K562 (cell line): ENCODE measurements around the gene ADM5. TPM values are rescaled to one million over a fixed set of nuclear protein-coding genes. Genes with fewer than 3 reads are reported as not detected.

Experiments
- ATAC-seq: fragments of 200-7000 bp; cut with Tn5 transposase; 3 replicates; pipeline ENCODE4 v1.9.1; 2020; ENCODE audit warnings: moderate library complexity
- BruUV-seq: library from RNA; stranded (reverse); fragments of 400-500 nt; replicated peaks from 2 replicates; lab custom pipeline; 2021; lab: Mats Ljungman, UMichigan
- CTCF ChIA-PET: fragments of 300-600 bp; formaldehyde crosslinking; extraction: SDS; loops from one replicate; lab custom pipeline; 2021; ENCODE audit warnings: low intra/inter-chr PET ratio; lab: Yijun Ruan, JAX
- POLR2A ChIA-PET: fragments of 300-600, 350-650 bp; sonication (Branson Sonifier 250); formaldehyde crosslinking; extraction: SDS; loops from one replicate; lab custom pipeline; 2021; ENCODE audit warnings: antibody characterized with exemption, inconsistent platforms; lab: Yijun Ruan, JAX
- DNase-seq, 4 experiments: peaks; one replicate each; pipeline versions ENCODE4 v3.0.0 to v3.0.0-alpha.2; 2011 to 2018; ENCODE audit warnings: low spot score in 3 of 4, mixed read lengths in 3 of 4; ENCODE audit errors: extremely low read depth in 1 of 4
- FAIRE-seq: peaks from 2 replicates; lab custom pipeline; 2011; peaks lifted over from hg19 to GRCh38; lab: Jason Lieb, UNC
- H2AFZ ChIP-seq: 2 replicates; pipeline ENCODE4 v1.6.0; 2011; ENCODE audit warnings: low read depth, low read length, control low read depth, inconsistent platforms
- H3K27ac ChIP-seq: fragments of 200-600 bp; 3 replicates; pipeline ENCODE4 v1.8.0; 2011; ENCODE audit warnings: low read depth, mild to moderate bottlenecking, control low read depth, inconsistent platforms, low read length, moderate library complexity, mixed read lengths; ENCODE audit errors: extremely low read depth
- H3K27me3 ChIP-seq, 2 experiments: fragments of 300-600 bp in 1 of 2; 2 replicates in 1 of 2; 3 replicates in 1 of 2; pipeline versions ENCODE4 v1.6.0 to v1.8.0; 2011; ENCODE audit warnings: inconsistent platforms in 2 of 2, low read length in 2 of 2, mild to moderate bottlenecking in 1 of 2, mixed read lengths in 1 of 2, moderate library complexity in 1 of 2; ENCODE audit not compliant: control insufficient read depth in 2 of 2, insufficient read depth in 2 of 2
- H3K36me3 ChIP-seq: fragments of 300-600 bp; 3 replicates; pipeline ENCODE4 v1.8.0; 2011; ENCODE audit warnings: mild to moderate bottlenecking, low read length, inconsistent platforms; ENCODE audit not compliant: control insufficient read depth, insufficient read depth
- H3K4me1 ChIP-seq, 2 experiments: fragments of 200-600 bp in 1 of 2; replicated peaks in 1 of 2; 2 replicates in 1 of 2; 3 replicates in 1 of 2; pipeline versions ENCODE4 v1.5.1 to v1.8.0; 2011; ENCODE audit warnings: inconsistent platforms in 2 of 2, low read length in 2 of 2, mild to moderate bottlenecking in 1 of 2, mixed read lengths in 1 of 2, moderate library complexity in 1 of 2; ENCODE audit not compliant: control insufficient read depth in 2 of 2, insufficient read depth in 2 of 2
- H3K4me2 ChIP-seq: 2 replicates; pipeline ENCODE4 v1.6.1; 2011; ENCODE audit warnings: low read length, control low read depth, inconsistent platforms, mixed read lengths; ENCODE audit not compliant: insufficient read depth
- H3K4me3 ChIP-seq: fragments of 200-600 bp; sonication (generic), shearing (Covaris generic); 2 replicates; pipeline ENCODE4 v1.5.1; 2016; ENCODE audit warnings: control low read depth, inconsistent platforms
- H3K79me2 ChIP-seq: fragments of 200-600 bp; 3 replicates; pipeline ENCODE4 v1.8.0; 2011; ENCODE audit warnings: low read length, inconsistent platforms; ENCODE audit not compliant: control insufficient read depth, insufficient read depth
- H3K9ac ChIP-seq, 2 experiments: 2 replicates each; pipeline versions ENCODE4 v1.6.0 to v1.6.1; 2011; ENCODE audit warnings: low read depth in 2 of 2, low read length in 2 of 2, control low read depth in 1 of 2, inconsistent platforms in 1 of 2, mild to moderate bottlenecking in 1 of 2, mixed read lengths in 1 of 2; ENCODE audit not compliant: insufficient read depth in 1 of 2
- H3K9me1 ChIP-seq: one replicate; pipeline ENCODE4 v1.6.0; 2011; ENCODE audit warnings: inconsistent platforms, mild to moderate bottlenecking, low read length, moderate library complexity; ENCODE audit not compliant: control insufficient read depth, insufficient read depth
- H3K9me3 ChIP-seq: replicated peaks from 2 replicates; pipeline ENCODE4 v1.5.1; 2011; ENCODE audit warnings: low read depth, low read length, inconsistent platforms; ENCODE audit not compliant: control insufficient read depth, insufficient read depth
- H4K20me1 ChIP-seq: replicated peaks from 2 replicates; pipeline ENCODE4 v1.6.1; 2011; ENCODE audit warnings: low read length, inconsistent platforms, mixed read lengths; ENCODE audit not compliant: control insufficient read depth, insufficient read depth
- DMBX1 ChIP-seq: fragments of 250-450 bp; sonication (Bioruptor Pico); IDR thresholded peaks from 2 replicates; pipeline ENCODE4 v1.8.0; 2022; ENCODE audit warnings: inconsistent platforms, mild to moderate bottlenecking, moderate library complexity, borderline replicate concordance
- POLR2G ChIP-seq: fragments of 200-400 bp; formaldehyde crosslinking; IDR thresholded peaks from 2 replicates; pipeline ENCODE4 v1.6.1; 2017; ENCODE audit warnings: low read depth, mild to moderate bottlenecking, antibody characterized with exemption, low read length, moderate library complexity
- PRPF4 ChIP-seq: fragments of 200-400 bp; formaldehyde crosslinking; IDR thresholded peaks from one replicate; pipeline ENCODE4 v1.6.1; 2017; ENCODE audit warnings: low read length, low read depth, mild to moderate bottlenecking; ENCODE audit not compliant: insufficient read depth, poor library complexity, severe bottlenecking
- PTRF ChIP-seq: fragments of 450-650 bp; IDR thresholded peaks from 2 replicates; pipeline ENCODE4 v1.6.1; 2016; ENCODE audit warnings: mild to moderate bottlenecking, missing genetic modification characterization, missing compliant biosample characterization
- TCF7L2 ChIP-seq: fragments of 150-350 bp; IDR thresholded peaks from 2 replicates; pipeline ENCODE4 v1.6.1; 2016; ENCODE audit warnings: low read depth, mild to moderate bottlenecking, low read length, moderate library complexity
- ZNF311 ChIP-seq: fragments of 250-450 bp; sonication (Bioruptor Pico); IDR thresholded peaks from 2 replicates; pipeline ENCODE4 v1.4.0; 2020; ENCODE audit warnings: mild to moderate bottlenecking, moderate library complexity
- ZNF395 ChIP-seq: fragments of 200-800 bp; sonication (Bioruptor generic); IDR thresholded peaks from 2 replicates; pipeline ENCODE4 v1.6.1; 2017; ENCODE audit warnings: missing genetic modification characterization, missing compliant biosample characterization
- ZNF707 ChIP-seq: fragments of 250-450 bp; sonication (Bioruptor Pico); conservative IDR thresholded peaks from 2 replicates; pipeline ENCODE4 v1.8.0; 2022; ENCODE audit warnings: inconsistent platforms, mild to moderate bottlenecking, moderate library complexity
- WGBS: fragments of 100-300 bp; shearing (Covaris generic); methylation state at CpG from one replicate; pipeline ENCODE4 v1.1.6; 2016; ENCODE audit warnings: low coverage, mixed read lengths; ENCODE audit not compliant: insufficient coverage; ENCODE audit errors: missing lambda C conversion rate; 5-methylcytosine and 5-hydroxymethylcytosine counted together
- in situ Hi-C: fragments of 300-500 bp; cut with MboI; formaldehyde crosslinking; loops from 4 replicates; pipeline ENCODE4 v1.15.0; 2018; ENCODE audit warnings: inconsistent platforms, mixed read lengths
- intact Hi-C: fragments of 100-400 bp; cut with micrococcal nuclease; formaldehyde crosslinking; loops from 2 replicates; pipeline ENCODE4 v1.14.2; 2022
- polyA plus RNA-seq, 8 experiments: library from polyadenylated mRNA; depleted of rRNA in 4 of 8; stranded (reverse) in 5 of 8; unstranded in 3 of 8; fragments of >200 nt; fragmentation: Nextera tagmentation in 2 of 8; fragmentation: Illumina TruSeq in 1 of 8; extraction: Ambion mirVana in 2 of 8; extraction: Trizol in 1 of 8; gene quantifications; 2 replicates each; pipeline versions ENCODE4 v1.2.1 to v1.2.3, GENCODE V29; 2011 to 2014; ENCODE audit warnings: inconsistent platforms in 1 of 8, missing spikeins in 1 of 8
- total RNA-seq, 7 experiments: library from RNA; depleted of rRNA in 6 of 7; stranded (reverse); fragments of >200 nt in 6 of 7; fragmentation: Illumina TruSeq in 2 of 7; extraction: Trizol in 2 of 7; gene quantifications; 2 replicates each; pipeline versions ENCODE4 v1.2.1 to v1.2.3, GENCODE V29; 2011 to 2021; ENCODE audit warnings: low replicate concordance in 1 of 7
- TF ChIP-seq, protein P1 (sequence below): sonication (generic); formaldehyde crosslinking; IDR thresholded peaks from 2 replicates; pipeline ENCODE4 v1.8.1; 2023; ENCODE audit warnings: mild to moderate bottlenecking, missing genetic modification reagents, moderate library complexity
- TF ChIP-seq, protein P2 (sequence below): sonication (generic); formaldehyde crosslinking; IDR thresholded peaks from 2 replicates; pipeline ENCODE4 v1.9.0; 2022; ENCODE audit warnings: mild to moderate bottlenecking, missing genetic modification reagents
- TF ChIP-seq, protein P3 (sequence below): IDR thresholded peaks from 3 replicates; pipeline ENCODE4 v1.6.1; 2011; ENCODE audit warnings: borderline replicate concordance, mild to moderate bottlenecking, moderate library complexity; ENCODE audit not compliant: insufficient read length; ENCODE audit errors: extremely low read depth

Gene ADM5
- total and polyA plus RNA-seq, 9 of the 15 experiments (the other 6 are each of a cell fraction or from before 2014, with no cell fraction given) = 0.13 to 8.4 (median 2.0) TPM; not detected in 1

DNA sequence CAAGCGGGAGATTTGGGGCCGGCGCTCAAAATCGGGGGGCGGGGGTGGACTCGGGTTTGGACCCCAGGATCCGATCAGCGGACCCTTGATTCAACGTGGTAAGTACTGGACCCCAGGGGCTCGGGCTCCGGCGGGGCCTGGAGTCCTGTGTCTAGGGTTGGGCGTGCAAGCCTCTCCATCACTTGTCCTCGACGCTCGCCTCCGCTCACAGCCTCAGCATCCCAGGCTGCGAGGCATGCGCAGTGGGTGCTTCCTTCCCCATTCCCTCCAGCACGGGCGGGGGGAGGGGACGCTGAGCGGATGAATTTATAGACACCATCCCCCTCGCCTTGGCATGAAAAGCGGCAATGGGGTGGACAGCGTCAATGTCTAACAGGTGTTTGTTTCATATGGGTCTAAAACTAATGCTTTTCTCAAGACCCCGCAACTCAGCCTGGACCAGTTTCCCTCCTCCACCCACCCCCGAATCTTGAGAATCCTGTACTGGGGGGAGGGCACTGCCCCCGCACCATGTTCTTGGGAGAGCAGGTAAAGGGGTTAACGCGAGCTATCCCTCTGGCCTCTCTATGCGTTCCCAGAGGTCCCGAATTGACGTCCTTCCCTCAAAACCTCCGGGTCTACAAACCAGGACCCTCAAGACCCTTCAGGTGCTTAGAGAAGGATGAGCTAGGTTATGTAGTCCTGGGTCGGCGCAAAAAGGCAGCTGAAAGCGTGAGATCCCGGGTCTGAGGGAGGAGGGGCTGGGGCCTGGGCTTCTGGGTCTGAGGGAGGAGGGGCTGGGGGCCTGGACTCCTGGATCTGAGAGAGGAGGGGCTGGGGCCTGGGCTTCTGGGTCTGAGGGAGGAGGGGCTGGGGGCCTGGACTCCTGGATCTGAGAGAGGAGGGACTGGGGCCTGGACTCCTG is 2.1 kb downstream of the ADM5 start:
- WGBS = 87% methylated on average over 25 of the region's 39 CpGs
- no peak for FAIRE-seq
- intact Hi-C loops = no loop called here
- Histone ChIP-seq H3K9me1 (no peaks in the 10 kb centered on the region), H3K9ac (no peak overlapping the region; a peak in 1 of 4 replicates), H3K27me3 (no peaks in the 10 kb centered on the region), H3K4me3 (no peak overlapping the region), H3K27ac (no peak overlapping the region), H2AFZ (no peak overlapping the region), H3K4me2 (no peak overlapping the region), H3K9me3 (no peaks in the 10 kb centered on the region), H3K79me2 (no peaks in the 10 kb centered on the region), H3K36me3 (peaks cover 29% of the 10 kb centered on the region; the same call in 2 of the 3 replicates), H3K4me1 (peaks cover 0 to 49% of the 10 kb centered on the region in 2 experiments; a peak in 2 of 5 replicates), H4K20me1 (no peaks in the 10 kb centered on the region)
- no TSS peak for BruUV-seq
- no peak for ATAC-seq
- in situ Hi-C loops = no loop called here
- no peak for DNase-seq
- ChIA-PET CTCF (no interaction called here), POLR2A (interaction anchor here (0.6 to 0.8 kb wide), 2 partner anchors 26 to 166 kb away, joined by 3 to 6 read pairs; no protein-coding TSS in a partner anchor)
- TF ChIP-seq ZNF707 (CRISPR knock-in tag) = no peak
- TF ChIP-seq TCF7L2 = no peak
- TF ChIP-seq, protein P1, sequence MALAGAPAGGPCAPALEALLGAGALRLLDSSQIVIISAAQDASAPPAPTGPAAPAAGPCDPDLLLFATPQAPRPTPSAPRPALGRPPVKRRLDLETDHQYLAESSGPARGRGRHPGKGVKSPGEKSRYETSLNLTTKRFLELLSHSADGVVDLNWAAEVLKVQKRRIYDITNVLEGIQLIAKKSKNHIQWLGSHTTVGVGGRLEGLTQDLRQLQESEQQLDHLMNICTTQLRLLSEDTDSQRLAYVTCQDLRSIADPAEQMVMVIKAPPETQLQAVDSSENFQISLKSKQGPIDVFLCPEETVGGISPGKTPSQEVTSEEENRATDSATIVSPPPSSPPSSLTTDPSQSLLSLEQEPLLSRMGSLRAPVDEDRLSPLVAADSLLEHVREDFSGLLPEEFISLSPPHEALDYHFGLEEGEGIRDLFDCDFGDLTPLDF (CRISPR knock-in tag) = no peak
- peak; percentile 62 for TF ChIP-seq POLR2G
- no peak for TF ChIP-seq PTRF
- TF ChIP-seq ZNF311 (CRISPR knock-in tag) = no peak
- TF ChIP-seq DMBX1 (CRISPR knock-in tag) = no peak
- TF ChIP-seq PRPF4 = no peak
- TF ChIP-seq, protein P2, sequence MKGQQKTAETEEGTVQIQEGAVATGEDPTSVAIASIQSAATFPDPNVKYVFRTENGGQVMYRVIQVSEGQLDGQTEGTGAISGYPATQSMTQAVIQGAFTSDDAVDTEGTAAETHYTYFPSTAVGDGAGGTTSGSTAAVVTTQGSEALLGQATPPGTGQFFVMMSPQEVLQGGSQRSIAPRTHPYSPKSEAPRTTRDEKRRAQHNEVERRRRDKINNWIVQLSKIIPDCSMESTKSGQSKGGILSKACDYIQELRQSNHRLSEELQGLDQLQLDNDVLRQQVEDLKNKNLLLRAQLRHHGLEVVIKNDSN = no peak
- TF ChIP-seq, protein P3, sequence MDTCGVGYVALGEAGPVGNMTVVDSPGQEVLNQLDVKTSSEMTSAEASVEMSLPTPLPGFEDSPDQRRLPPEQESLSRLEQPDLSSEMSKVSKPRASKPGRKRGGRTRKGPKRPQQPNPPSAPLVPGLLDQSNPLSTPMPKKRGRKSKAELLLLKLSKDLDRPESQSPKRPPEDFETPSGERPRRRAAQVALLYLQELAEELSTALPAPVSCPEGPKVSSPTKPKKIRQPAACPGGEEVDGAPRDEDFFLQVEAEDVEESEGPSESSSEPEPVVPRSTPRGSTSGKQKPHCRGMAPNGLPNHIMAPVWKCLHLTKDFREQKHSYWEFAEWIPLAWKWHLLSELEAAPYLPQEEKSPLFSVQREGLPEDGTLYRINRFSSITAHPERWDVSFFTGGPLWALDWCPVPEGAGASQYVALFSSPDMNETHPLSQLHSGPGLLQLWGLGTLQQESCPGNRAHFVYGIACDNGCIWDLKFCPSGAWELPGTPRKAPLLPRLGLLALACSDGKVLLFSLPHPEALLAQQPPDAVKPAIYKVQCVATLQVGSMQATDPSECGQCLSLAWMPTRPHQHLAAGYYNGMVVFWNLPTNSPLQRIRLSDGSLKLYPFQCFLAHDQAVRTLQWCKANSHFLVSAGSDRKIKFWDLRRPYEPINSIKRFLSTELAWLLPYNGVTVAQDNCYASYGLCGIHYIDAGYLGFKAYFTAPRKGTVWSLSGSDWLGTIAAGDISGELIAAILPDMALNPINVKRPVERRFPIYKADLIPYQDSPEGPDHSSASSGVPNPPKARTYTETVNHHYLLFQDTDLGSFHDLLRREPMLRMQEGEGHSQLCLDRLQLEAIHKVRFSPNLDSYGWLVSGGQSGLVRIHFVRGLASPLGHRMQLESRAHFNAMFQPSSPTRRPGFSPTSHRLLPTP = no peak
- no peak for TF ChIP-seq ZNF395
